ENCODE results near the gene INPP5A.

Gene INPP5A

DNA sequence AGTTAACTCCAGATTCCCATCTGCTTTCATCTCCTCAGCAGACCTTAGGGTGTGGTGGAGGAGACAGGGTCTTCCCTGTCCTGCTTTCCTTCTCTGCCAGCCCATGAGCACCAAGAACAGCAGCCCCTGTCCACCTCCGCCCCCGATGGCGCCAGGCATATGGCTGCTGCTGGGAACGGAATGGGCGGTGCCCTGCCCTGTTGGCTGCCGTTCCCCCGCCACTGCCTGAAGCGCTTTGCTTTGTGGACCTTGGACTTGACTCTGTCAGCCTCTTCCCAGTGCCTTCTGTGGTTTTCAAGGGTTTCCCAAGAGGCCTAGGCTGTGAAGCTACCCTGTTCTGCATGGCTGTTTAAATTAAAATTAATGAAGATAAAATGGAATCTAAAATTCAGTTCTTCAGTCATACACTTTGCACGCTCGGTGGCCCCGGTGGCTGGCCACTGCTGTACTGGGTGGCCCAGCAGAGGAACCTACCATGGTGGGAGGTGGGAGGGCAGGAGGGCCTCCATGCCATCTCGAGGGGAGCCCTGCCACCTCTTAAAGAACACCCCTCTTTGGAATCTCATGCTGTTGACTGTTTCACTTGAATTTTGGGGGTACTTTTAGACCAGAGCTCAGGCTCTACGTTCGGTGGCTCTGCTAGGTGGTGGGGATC lies 169.7 kb downstream of the INPP5A start:
- CTCF ChIA-PET, result no interaction called here
- H3K4me3 ChIP-seq (ENCODE audit: low read depth, low read length), result no peak overlapping the region
- TF ChIP-seq, protein P1, sequence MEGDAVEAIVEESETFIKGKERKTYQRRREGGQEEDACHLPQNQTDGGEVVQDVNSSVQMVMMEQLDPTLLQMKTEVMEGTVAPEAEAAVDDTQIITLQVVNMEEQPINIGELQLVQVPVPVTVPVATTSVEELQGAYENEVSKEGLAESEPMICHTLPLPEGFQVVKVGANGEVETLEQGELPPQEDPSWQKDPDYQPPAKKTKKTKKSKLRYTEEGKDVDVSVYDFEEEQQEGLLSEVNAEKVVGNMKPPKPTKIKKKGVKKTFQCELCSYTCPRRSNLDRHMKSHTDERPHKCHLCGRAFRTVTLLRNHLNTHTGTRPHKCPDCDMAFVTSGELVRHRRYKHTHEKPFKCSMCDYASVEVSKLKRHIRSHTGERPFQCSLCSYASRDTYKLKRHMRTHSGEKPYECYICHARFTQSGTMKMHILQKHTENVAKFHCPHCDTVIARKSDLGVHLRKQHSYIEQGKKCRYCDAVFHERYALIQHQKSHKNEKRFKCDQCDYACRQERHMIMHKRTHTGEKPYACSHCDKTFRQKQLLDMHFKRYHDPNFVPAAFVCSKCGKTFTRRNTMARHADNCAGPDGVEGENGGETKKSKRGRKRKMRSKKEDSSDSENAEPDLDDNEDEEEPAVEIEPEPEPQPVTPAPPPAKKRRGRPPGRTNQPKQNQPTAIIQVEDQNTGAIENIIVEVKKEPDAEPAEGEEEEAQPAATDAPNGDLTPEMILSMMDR (IDR thresholded peaks at IDR 0.05; ENCODE audit: insufficient read depth, low read length, missing control alignments), result no peak
- POLR2A ChIA-PET, result no interaction called here
- no peak for DNase-seq (ENCODE audit: low read depth, low spot score)

DNA sequence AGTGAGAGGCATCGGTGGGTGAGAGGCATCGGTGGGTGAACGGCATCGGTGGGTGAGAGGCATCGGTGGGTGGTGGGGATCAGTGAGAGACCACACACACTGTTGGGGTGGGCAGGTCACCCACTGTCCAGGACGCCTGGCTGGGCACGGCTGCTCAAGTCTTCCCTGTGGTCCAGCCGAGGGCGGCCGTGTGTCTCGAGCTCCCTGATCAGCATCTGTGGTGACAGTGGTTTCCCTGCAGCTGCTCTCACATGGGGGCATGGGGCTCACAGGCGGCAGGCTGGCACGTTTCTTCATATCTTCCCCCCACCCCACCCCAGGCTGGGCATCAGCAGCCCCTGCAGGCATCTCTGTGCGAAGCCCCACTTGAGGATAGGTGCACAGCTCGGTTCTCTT lies 170.2 kb downstream of the INPP5A start:
- ChIA-PET POLR2A (no interaction called here), CTCF (no interaction called here)
- DNase-seq (ENCODE audit: low read depth, low spot score), result no peak
- TF ChIP-seq, protein P1 (IDR thresholded peaks at IDR 0.05; ENCODE audit: insufficient read depth, low read length, missing control alignments), result no peak
- no peak overlapping the region for H3K4me3 ChIP-seq (ENCODE audit: low read depth, low read length)

DNA sequence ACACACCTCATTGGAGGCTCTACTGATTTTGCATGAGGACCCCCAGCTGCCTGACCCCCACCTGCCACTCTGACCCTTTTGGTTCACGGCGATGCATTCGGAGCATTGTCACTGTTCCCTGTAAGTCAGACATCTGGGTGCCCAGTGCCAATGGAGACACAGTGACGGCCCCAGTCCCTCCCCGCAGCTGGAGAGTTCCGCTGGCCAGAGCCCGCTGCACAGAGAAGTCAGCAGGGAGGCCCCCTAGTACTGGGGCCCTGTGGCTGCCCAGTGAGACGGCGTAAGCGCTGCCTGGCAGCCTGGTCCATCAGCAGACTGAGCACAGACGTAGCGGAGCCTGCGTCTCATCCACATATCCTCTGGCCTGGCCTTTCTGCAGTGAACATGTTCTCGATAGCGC lies 170.9 kb downstream of the INPP5A start:
- TF ChIP-seq, protein P1 (IDR thresholded peaks at IDR 0.05; ENCODE audit: insufficient read depth, low read length, missing control alignments), result no peak
- no peak overlapping the region for H3K4me3 ChIP-seq (ENCODE audit: low read depth, low read length)
- ChIA-PET CTCF (no interaction called here), POLR2A (no interaction called here)
- no peak for DNase-seq (ENCODE audit: low read depth, low spot score)

DNA sequence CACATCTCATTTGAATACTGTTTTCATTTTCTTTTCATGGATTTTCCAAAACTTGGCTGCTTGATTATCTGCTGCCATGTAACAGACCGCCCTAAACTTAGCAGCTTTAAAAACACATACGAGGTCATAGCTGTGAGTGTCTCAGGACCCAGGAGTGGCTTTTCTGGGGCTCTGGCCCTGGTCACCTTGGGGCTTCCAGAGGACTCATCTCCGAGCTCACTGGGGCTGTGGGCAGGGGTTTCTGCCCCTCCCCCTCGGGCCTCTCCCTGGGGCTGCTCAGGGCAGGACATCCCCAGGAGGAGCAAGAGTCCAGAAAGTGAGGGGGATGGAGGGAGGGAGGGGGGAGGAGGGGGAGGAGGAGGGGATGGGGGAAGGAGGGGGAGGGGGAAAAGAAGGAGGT lies 171.3 kb downstream of the INPP5A start:
- no peak overlapping the region for H3K4me3 ChIP-seq (ENCODE audit: low read depth, low read length)
- no peak for DNase-seq (ENCODE audit: low read depth, low spot score)
- ChIA-PET CTCF (no interaction called here), POLR2A (no interaction called here)
- TF ChIP-seq, protein P1 (IDR thresholded peaks at IDR 0.05; ENCODE audit: insufficient read depth, low read length, missing control alignments), result no peak

DNA sequence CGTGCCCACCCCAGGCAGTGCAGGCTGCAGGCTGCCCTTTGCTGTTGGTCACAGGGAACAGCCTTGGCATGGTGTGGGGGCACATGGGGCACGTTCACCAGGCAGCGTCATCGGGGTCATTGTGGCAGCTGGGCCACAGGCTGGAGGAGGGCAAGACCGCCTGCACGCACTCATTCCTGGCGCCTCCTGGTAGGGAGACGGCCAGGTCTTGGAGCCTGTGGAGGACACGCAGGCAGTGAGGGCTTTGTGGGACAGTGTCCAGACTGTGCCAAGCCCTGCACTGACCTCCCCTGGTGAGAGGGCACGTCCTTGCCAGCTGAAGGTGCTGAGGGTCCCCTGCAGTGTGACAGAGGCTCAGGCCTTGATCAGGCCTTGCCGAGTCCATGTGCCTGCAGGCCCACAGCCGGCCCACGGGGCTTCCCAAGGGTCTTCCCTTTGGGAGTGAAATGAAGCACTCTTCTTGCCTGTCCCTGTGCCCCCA lies 171.9 kb downstream of the INPP5A start:
- no peak for DNase-seq (ENCODE audit: low read depth, low spot score)
- POLR2A ChIA-PET, result no interaction called here
- TF ChIP-seq, protein P1 (IDR thresholded peaks at IDR 0.05; ENCODE audit: insufficient read depth, low read length, missing control alignments), result no peak

DNA sequence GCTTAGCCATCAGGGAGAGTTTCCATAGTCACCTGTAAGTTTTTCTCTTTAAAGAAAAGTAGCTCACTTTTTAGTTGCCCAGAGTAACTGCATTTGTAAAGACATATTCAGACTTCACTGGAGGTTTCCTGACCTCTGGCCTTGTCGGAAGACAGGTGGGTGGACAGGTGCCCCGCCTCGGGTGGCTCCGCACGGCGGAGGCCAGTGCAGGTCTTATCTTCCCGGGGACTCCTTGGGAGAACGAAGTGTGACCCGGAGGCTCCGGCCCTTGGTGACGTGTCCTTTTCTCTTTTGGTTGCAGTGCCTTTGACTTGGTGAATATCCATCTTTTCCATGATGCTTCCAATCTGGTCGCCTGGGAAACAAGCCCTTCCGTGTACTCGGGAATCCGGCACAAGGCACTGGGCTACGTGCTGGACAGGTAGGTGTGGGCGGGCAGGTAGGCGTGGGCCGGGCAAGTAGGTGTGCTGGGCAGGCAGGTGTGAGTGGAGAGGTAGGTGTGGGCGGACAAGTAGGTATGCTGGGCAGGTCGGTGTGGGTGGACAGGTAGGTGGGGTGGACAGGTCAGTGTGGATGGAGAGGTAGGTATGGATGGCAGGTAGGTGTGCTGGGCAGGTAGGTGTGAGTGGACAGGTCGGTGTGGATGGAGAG lies 172.6 kb downstream of the INPP5A start:
- H3K4me3 ChIP-seq (ENCODE audit: low read depth, low read length), result no peak overlapping the region
- no peak for DNase-seq (ENCODE audit: low read depth, low spot score)
- ChIA-PET POLR2A (no interaction called here), CTCF (no interaction called here)
- TF ChIP-seq, protein P1 (IDR thresholded peaks at IDR 0.05; ENCODE audit: insufficient read depth, low read length, missing control alignments), result no peak

More for the DNA sequence above, 171.9 kb downstream of the INPP5A start:
- CTCF ChIA-PET, result no interaction called here
- H3K4me3 ChIP-seq (ENCODE audit: low read depth, low read length), result no peak overlapping the region
